ENCODE measurements around the gene KITLG.

GRCh38 chr12:88552610-88553079 lies 27.6 kb downstream of the KITLG start:
- TF ChIP-seq POLR2AphosphoS5 (IDR thresholded peaks at IDR 0.05; ENCODE audit: low read depth) (no peak), CTCF (IDR thresholded peaks at IDR 0.05; ENCODE audit: insufficient read depth, low read length) (no peak), REST (IDR thresholded peaks at IDR 0.05; ENCODE audit: insufficient replicate concordance, low read depth) (no peak)
